GM12864 (cell line): ENCODE results near the gene GIMAP5.
"Not testable (repeated sequence)": the region's sequence is repeated elsewhere in the genome, so short reads cannot be mapped to it uniquely, and the experiment has no call there.

Experiments used
- DNase-seq: peaks from one replicate; pipeline ENCODE4 v3.0.0-alpha.2; 2011; ENCODE audit warnings: low read depth
- H3K4me3 ChIP-seq: 2 replicates; pipeline ENCODE4 v1.5.1; 2011; ENCODE audit warnings: mild to moderate bottlenecking, low read depth, low read length, control low read depth
- TF ChIP-seq, protein P1 (sequence below): IDR thresholded peaks from 2 replicates; pipeline ENCODE4 v1.5.1; 2011; ENCODE audit warnings: low read depth, mild to moderate bottlenecking, moderate library complexity, low read length, control low read depth, inconsistent platforms; ENCODE audit errors: missing control alignments

The GIMAP5 gene

DNA sequence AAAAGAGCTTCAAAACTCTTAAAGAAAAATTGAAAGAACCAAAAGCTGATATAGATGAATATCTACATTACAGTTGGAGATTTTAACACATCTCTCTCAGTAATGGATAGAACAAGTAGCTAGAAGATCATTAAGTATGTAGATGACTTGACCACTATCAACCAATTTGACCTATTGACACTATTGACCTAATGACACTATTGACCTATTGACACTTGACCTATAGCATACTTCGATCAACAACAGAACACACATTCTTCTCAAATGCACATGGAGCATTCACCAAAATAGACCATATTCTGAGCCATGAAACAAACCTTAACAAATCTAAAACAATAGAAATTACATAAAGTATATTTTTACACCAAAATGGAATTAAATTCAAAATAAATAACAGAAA lies 22.3 kb downstream of the GIMAP5 start:
- DNase-seq: no peak
- H3K4me3 ChIP-seq: no peak overlapping the region
- TF ChIP-seq, protein P1, sequence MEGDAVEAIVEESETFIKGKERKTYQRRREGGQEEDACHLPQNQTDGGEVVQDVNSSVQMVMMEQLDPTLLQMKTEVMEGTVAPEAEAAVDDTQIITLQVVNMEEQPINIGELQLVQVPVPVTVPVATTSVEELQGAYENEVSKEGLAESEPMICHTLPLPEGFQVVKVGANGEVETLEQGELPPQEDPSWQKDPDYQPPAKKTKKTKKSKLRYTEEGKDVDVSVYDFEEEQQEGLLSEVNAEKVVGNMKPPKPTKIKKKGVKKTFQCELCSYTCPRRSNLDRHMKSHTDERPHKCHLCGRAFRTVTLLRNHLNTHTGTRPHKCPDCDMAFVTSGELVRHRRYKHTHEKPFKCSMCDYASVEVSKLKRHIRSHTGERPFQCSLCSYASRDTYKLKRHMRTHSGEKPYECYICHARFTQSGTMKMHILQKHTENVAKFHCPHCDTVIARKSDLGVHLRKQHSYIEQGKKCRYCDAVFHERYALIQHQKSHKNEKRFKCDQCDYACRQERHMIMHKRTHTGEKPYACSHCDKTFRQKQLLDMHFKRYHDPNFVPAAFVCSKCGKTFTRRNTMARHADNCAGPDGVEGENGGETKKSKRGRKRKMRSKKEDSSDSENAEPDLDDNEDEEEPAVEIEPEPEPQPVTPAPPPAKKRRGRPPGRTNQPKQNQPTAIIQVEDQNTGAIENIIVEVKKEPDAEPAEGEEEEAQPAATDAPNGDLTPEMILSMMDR: no peak

DNA sequence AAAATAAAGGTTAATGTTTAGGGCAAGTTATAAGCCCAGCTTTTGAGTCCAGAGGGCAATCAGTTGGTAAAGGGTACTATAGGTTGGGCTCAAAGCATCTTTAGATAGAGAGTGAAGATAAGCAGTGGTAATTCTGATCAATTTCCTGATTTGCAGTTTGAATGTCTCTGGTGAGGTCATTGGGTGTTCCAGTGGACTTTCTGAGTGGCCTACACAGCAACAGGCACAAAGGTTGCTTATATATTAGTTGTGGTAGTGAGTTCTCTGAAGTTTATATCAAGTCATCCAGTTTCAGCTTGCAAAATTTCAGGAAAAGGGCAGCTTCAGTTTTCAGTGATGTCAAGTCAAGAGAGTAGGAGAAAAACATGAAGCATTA lies 29.1 kb downstream of the GIMAP5 start:
- DNase-seq: no peak
- TF ChIP-seq, protein P1: no peak
- H3K4me3 ChIP-seq: no peak overlapping the region

DNA sequence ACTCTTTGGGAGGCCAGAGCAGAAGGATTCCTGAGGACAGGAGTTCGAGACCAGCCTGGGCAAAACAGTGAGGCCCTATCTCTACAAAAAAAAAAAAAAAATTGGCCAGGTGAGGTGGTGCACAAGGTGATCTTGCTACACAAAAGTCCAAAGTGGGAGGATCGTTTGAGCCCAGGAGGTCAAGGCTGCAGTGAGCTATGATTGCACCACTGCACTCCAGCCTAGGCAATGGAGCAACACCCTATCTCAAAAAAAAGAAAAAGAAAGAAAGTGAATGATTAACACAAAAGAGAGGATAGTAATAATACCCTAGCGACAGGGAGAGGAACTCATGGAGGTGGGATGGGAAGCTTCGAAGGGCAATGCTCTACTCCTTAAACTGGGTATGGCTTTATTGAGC lies 32.5 kb downstream of the GIMAP5 start:
- H3K4me3 ChIP-seq: no peak overlapping the region
- DNase-seq: no peak
- TF ChIP-seq, protein P1: no peak

DNA sequence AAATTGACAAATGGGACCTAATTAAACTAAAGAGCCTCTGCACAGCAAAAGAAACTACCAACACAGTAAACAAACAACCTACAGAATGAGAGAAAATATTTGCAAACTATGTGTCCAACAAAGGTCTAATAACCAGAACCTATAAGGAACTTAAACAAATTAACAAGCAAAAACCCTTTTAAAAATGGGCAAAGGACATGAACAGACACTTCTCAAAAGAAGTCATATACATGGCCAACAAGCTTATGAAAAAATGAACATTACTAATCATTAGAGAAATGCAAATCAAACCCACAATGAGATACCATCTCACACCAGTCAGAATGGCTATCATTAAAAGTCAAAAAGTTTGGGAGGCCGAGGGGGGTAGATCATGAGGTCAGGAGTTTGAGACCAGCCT lies 36.9 kb downstream of the GIMAP5 start:
- not testable (repeated sequence) for DNase-seq, H3K4me3 ChIP-seq

DNA sequence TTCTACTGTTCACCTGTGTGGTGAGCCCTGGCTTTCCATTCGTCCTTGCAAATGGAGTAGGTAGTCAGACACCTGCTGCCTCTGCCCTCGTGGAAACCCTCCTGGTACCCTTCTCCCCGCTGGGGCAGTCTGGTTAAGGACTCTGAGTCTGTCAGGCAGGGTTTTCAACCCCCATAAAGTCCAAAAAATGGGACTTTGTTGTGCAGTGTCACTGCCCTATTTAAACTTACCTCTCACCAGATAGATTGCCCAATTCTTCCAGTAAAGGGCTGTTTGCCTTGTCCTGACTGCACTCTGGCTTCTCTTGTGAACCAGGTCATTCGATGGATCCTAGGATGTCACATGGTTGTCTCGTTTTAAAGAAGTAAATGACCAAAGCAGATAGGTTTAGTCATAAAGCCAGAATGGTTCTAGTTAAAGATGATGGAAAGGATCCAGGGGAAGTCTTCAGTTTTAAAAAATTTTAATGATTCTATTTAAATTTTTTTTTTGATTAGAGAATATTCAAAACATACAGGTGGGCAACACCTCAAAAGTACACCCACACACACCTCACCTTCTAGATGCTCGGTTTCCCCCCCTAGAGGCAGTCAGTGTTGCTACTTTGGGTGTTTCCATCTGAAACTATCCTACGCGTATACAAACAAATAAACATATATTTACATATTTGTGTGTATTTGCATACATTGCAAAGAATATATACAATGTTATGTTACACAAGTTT lies 41.0 kb downstream of the GIMAP5 start:
- TF ChIP-seq, protein P1: no peak
- no peak overlapping the region for H3K4me3 ChIP-seq
- DNase-seq: no peak

DNA sequence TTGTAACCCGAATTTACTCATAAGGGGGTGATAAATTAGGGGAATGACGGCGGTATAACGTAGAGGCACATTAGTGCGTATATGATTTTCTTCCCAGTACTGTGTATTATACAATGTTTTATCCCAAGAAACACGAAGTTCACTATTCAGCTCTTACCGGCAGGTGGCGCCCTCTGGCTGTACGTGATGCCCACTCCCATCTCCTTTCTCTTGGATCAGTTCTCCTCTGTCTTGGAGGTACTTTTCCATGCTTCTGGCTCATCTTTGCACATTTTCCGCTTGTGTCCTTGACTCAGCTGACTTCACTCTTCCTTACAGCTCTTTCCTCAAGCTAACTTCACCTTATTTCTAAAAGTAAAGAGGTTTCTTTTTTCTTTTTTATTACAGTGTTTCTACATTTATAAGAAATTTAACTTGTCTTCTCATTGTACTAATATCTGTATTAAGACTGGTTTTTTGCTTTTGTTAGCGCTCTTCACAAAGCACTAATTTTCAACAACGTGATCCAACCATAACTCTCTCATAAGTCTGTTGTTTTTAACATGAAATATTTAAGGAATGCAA lies 41.6 kb downstream of the GIMAP5 start:
- DNase-seq: peak; percentile 29
- TF ChIP-seq, protein P1: peak; percentile 89
- no peak overlapping the region for H3K4me3 ChIP-seq

DNA sequence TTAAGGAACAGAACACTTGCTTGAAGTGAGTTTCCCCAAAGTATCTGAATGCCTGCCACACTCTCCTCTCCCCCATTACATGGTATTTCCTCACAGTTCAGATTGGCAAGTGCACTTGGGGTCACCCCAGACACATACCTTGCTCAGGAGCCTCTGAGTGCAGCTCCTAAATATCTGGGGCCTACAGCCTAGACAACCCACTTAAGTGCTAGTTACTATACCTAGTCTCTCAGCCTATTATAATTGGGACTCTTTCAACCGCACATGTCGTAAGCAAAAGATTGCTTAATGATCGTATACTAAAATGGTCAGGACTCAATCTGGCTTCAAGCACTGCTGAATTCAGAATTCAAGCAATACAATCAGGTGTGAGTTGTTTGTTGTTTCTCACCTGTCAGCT lies 43.1 kb downstream of the GIMAP5 start:
- no peak for DNase-seq
- TF ChIP-seq, protein P1: no peak
- H3K4me3 ChIP-seq: no peak overlapping the region
